ENCODE data around the gene ARAF.

DNA sequence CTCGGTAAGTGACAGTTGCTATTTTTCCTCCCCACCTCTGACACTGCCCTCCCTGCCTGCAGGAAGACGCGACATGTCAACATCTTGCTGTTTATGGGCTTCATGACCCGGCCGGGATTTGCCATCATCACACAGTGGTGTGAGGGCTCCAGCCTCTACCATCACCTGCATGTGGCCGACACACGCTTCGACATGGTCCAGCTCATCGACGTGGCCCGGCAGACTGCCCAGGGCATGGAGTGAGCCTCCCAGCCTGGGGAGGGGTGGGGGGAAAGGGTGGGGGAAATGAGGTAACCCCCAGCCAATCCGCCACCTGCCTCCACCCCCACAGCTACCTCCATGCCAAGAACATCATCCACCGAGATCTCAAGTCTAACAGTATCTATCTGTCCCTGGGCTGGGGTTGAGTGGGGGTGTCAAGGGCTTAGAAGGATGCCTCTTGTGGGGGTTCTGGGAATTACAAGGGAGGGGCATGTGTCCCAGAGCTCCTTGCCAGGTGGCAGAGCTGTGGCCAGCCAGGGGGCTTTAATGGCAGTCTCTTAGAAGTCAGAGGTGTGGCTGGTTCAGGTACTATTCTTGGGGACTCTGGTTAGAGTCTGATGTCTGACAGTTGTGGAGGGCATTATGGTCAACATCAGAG, 7.8 kb downstream of the ARAF start:
- no peak for TF ChIP-seq CTCF (IDR thresholded peaks at IDR 0.05; ENCODE audit: low read depth, low read length)
- TF ChIP-seq EZH2phosphoT487 (IDR thresholded peaks at IDR 0.05; ENCODE audit: low read depth) = no peak
